A549 (cell line): ENCODE data around the gene CMTM7. TPM values are rescaled to one million over a fixed set of nuclear protein-coding genes. Genes with fewer than 3 reads are reported as not detected.
"Not testable (repeated sequence)": the region's sequence is repeated elsewhere in the genome, so short reads cannot be mapped to it uniquely, and the experiment has no call there.

Source experiments
- ATAC-seq, 2 experiments: fragments of 200-7000 bp in 1 of 2; fragments of >200 bp in 1 of 2; cut with Nextera tagmentation in 1 of 2; cut with Tn5 transposase in 1 of 2; 3 replicates each; pipeline versions ENCODE4 v1.8.0 to v1.9.1; 2018 to 2020; ENCODE audit warnings: mild to moderate bottlenecking in 1 of 2, moderate library complexity in 1 of 2
- CTCF ChIA-PET: fragments of 300-600 bp; sonication (Branson Sonifier 250); formaldehyde crosslinking; extraction: SDS; loops from one replicate; lab custom pipeline; 2021; ENCODE audit warnings: antibody characterized with exemption, inconsistent platforms; lab: Yijun Ruan, JAX
- POLR2A ChIA-PET: fragments of 350-600 bp; formaldehyde crosslinking; extraction: SDS; loops from one replicate; lab custom pipeline; 2021; ENCODE audit warnings: antibody characterized with exemption, inconsistent platforms; lab: Yijun Ruan, JAX
- DNase-seq, 2 experiments: peaks; one replicate each; pipeline versions ENCODE4 v3.0.0 to v3.0.0-alpha.2; 2011 to 2016; ENCODE audit warnings: low read depth in 1 of 2, low spot score in 1 of 2
- FAIRE-seq: peaks from 2 replicates; lab custom pipeline; 2011; peaks lifted over from hg19 to GRCh38; lab: Jason Lieb, UNC
- H3K27ac ChIP-seq, 2 experiments: fragments of >200 bp; sonication (Bioruptor Twin); formaldehyde crosslinking; 3 replicates each; pipeline ENCODE4 v1.5.1; 2016 to 2017
- H3K4me1 ChIP-seq: fragments of >200 bp; sonication (Bioruptor Twin); formaldehyde crosslinking; 3 replicates; pipeline ENCODE4 v1.6.1; 2016
- H3K4me2 ChIP-seq: fragments of >200 bp; sonication (Bioruptor Twin); formaldehyde crosslinking; 3 replicates; pipeline ENCODE4 v1.6.1; 2016
- H3K4me3 ChIP-seq: fragments of >200 bp; sonication (Bioruptor Twin); formaldehyde crosslinking; 3 replicates; pipeline ENCODE4 v1.5.1; 2016
- H3K9me3 ChIP-seq: fragments of >200 bp; sonication (Bioruptor Twin); formaldehyde crosslinking; 3 replicates; pipeline ENCODE4 v1.6.1; 2016
- CBX8 ChIP-seq: fragments of 200-600 bp; sonication (generic); IDR thresholded peaks from 2 replicates; pipeline ENCODE4 v1.6.1; 2016
- CTCF ChIP-seq: fragments of >200 bp; sonication (Bioruptor Twin); formaldehyde crosslinking; IDR thresholded peaks from 3 replicates; pipeline ENCODE4 v1.5.1; 2016
- EHF ChIP-seq: fragments of 250-450 bp; sonication (Bioruptor Pico); IDR thresholded peaks from 2 replicates; pipeline ENCODE4 v1.5.0; 2020; ENCODE audit warnings: mild to moderate bottlenecking
- FOSB ChIP-seq: fragments of 250-450 bp; sonication (Bioruptor Pico); IDR thresholded peaks from 2 replicates; pipeline ENCODE4 v1.5.0; 2020; ENCODE audit warnings: mild to moderate bottlenecking, moderate library complexity
- GATA3 ChIP-seq: IDR thresholded peaks from 2 replicates; pipeline ENCODE4 v1.6.1; 2012; ENCODE audit warnings: borderline replicate concordance
- HDAC2 ChIP-seq: fragments of 200-600 bp; sonication (generic); IDR thresholded peaks from 2 replicates; pipeline ENCODE4 v1.6.1; 2016
- HOXA7 ChIP-seq: fragments of 250-450 bp; sonication (Bioruptor Pico); IDR thresholded peaks from 2 replicates; pipeline ENCODE4 v1.5.0; 2020; ENCODE audit warnings: mild to moderate bottlenecking, moderate library complexity
- HOXB5 ChIP-seq: fragments of 250-450 bp; sonication (Bioruptor Pico); IDR thresholded peaks from 2 replicates; pipeline ENCODE4 v1.5.0; 2020; ENCODE audit warnings: mild to moderate bottlenecking, moderate library complexity
- JUN ChIP-seq, 2 experiments: fragments of >200 bp; sonication (Bioruptor Twin); formaldehyde crosslinking; IDR thresholded peaks; 2 replicates in 1 of 2; 3 replicates in 1 of 2; pipeline ENCODE4 v1.6.1; 2016 to 2017
- JUNB ChIP-seq: fragments of >200 bp; sonication (Bioruptor Twin); formaldehyde crosslinking; IDR thresholded peaks from 2 replicates; pipeline ENCODE4 v1.6.1; 2016
- MAFK ChIP-seq: fragments of 450-650 bp; IDR thresholded peaks from 2 replicates; pipeline ENCODE4 v1.6.1; 2014; ENCODE audit not compliant: partially characterized antibody
- NPAS2 ChIP-seq: fragments of 250-450 bp; sonication (Bioruptor Pico); IDR thresholded peaks from 2 replicates; pipeline ENCODE4 v1.8.0; 2022; ENCODE audit warnings: mild to moderate bottlenecking, moderate library complexity, borderline replicate concordance
- PBX3 ChIP-seq: IDR thresholded peaks from 2 replicates; pipeline ENCODE4 v1.6.1; 2012
- POLR2A ChIP-seq: IDR thresholded peaks from 2 replicates; pipeline ENCODE4 v1.6.1; 2012; ENCODE audit warnings: mild to moderate bottlenecking, low read length
- TFCP2L1 ChIP-seq: fragments of 250-450 bp; sonication (Bioruptor Pico); IDR thresholded peaks from 2 replicates; pipeline ENCODE4 v1.5.0; 2021; ENCODE audit warnings: mild to moderate bottlenecking
- TP53 ChIP-seq: fragments of 250-450 bp; sonication (Bioruptor Pico); IDR thresholded peaks from 2 replicates; pipeline ENCODE4 v1.5.0; 2021; ENCODE audit warnings: mild to moderate bottlenecking, moderate library complexity
- ZSCAN20 ChIP-seq: fragments of 250-450 bp; sonication (Bioruptor Pico); IDR thresholded peaks from 2 replicates; pipeline ENCODE4 v1.8.0; 2022; ENCODE audit warnings: mild to moderate bottlenecking, moderate library complexity
- WGBS: methylation state at CpG from one replicate; pipeline ENCODE4 v1.1.6; 2017; ENCODE audit errors: missing lambda C conversion rate; 5-methylcytosine and 5-hydroxymethylcytosine counted together
- polyA plus RNA-seq, 4 experiments: library from polyadenylated mRNA; depleted of rRNA in 3 of 4; stranded (reverse); fragments of >200 nt; fragmentation: RNase III in 1 of 4; extraction: RNeasy Plus Mini Kit Qiagen cat#74134 plus additional on column Dnase treatment in 1 of 4; gene quantifications; 2 replicates in 3 of 4; 3 replicates in 1 of 4; pipeline ENCODE4 v1.2.3, GENCODE V29; 2011 to 2017
- TF ChIP-seq, protein P1 (sequence below): IDR thresholded peaks from 2 replicates; pipeline ENCODE4 v1.6.1; 2012; ENCODE audit warnings: low read depth, borderline replicate concordance

Gene CMTM7
- polyA plus RNA-seq, 2 of the 4 experiments (the other 2 are of a cell fraction) = 14.2 to 18.7 TPM

GRCh38 chr3:32467333-32468070 is 75.8 kb downstream of the CMTM7 start (continued):
- TF ChIP-seq, protein P1, sequence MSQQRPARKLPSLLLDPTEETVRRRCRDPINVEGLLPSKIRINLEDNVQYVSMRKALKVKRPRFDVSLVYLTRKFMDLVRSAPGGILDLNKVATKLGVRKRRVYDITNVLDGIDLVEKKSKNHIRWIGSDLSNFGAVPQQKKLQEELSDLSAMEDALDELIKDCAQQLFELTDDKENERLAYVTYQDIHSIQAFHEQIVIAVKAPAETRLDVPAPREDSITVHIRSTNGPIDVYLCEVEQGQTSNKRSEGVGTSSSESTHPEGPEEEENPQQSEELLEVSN = no peak

DNA sequence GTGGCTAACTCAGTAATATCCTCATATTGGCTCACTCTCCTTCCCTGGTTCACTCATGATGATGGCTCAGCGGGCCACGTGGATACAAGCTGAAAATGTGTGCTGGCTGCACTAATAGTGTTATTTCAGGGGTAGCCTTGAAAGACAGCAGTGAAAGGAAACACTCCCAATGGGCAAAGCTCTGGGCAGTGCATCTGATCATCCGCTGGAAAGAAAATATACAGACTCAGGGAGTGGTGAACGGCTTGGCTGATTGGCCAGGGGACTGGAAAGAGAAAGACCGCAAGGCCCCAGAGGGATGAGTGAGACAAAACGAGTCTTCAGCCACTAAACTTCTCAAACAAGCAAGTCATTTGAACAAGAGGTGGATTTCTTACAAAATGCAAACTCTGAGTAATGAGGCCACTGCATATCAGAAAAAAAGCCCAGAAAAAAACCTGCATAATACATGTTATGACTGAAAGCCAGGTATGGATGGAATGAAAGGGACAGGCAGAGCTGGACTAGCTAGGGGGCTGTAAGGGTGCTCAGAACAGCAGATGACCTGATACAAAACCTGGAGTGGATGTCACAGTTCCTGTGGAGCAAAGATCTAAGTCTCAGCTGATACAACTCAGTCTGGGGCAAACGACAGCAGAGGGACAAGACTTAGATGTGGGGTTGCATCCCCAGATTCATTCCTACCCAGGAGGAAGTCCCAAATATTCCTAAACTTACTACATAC is 77.7 kb downstream of the CMTM7 start:
- peak overlapping the region; percentile 37 for H3K4me2 ChIP-seq
- H3K9me3 ChIP-seq = no peaks in the 10 kb centered on the region
- H3K4me1 ChIP-seq = peaks cover 17% of the 10 kb centered on the region
- POLR2A ChIA-PET = interaction anchor here (0.9 kb wide), 2 partner anchors 19 to 77 kb away, joined by 3 read pairs; partner anchors contain the start of gene CMTM7
- no peak overlapping the region for H3K27ac ChIP-seq
- no peak for FAIRE-seq
- no peak for DNase-seq
- CTCF ChIA-PET = interaction anchor here (0.6 to 7.2 kb wide), 19 partner anchors 10 to 442 kb away, joined by 3 to 132 read pairs (median 8); partner anchors contain the start of gene CMTM7
- TF ChIP-seq TFCP2L1 (CRISPR knock-in tag) (no peak), CBX8 (no peak), FOSB (CRISPR knock-in tag) (no peak), JUNB (no peak), POLR2A (no peak), PBX3 (no peak), HOXA7 (CRISPR knock-in tag) (no peak)
- H3K4me3 ChIP-seq = no peak overlapping the region
- 79% methylated on average over 7 of the region's 7 CpGs for WGBS
- ATAC-seq = peak; percentile 33 to 43; a peak in 5 of 6 replicates

DNA sequence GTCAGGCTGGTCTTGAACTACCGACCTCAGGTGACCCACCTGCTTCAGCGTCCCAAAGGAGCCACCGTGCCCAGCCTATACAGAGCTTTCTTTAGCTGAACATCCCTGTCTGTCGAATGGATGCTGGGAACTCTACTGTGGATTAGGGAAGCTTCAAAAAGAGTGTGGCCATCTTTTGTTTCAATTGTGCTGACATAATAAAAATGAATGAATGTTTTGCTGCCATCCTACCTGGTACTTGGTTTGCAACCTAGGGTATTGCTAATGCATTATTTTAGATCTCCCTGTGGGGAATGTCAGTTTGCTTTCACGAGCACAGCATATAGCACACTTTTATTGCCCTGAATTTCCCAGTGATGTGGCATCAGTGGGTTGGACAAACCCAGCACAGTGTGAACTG is 78.7 kb downstream of the CMTM7 start:
- WGBS = 88% methylated on average over 5 of the region's 5 CpGs

GRCh38 chr3:32471246-32471645 is 79.6 kb downstream of the CMTM7 start:
- Histone ChIP-seq H3K9me3 (no peaks in the 10 kb centered on the region), H3K4me1 (peaks cover 17% of the 10 kb centered on the region), H3K4me2 (no peak overlapping the region), H3K4me3 (no peak overlapping the region)
- DNase-seq = no peak
- TF ChIP-seq GATA3 = no peak
- no peak for TF ChIP-seq HOXB5 (CRISPR knock-in tag)
- no peak for TF ChIP-seq NPAS2 (CRISPR knock-in tag)
- no peak for TF ChIP-seq EHF (CRISPR knock-in tag)
- TF ChIP-seq FOSB (CRISPR knock-in tag) = no peak
- TF ChIP-seq, protein P1 = no peak
- TF ChIP-seq CBX8 = no peak
- no peak for TF ChIP-seq CTCF
- TF ChIP-seq, all 56 proteins: peak for 0
- H3K27ac ChIP-seq = no peak overlapping the region
- ChIA-PET CTCF (interaction anchor here (4.5 to 7.2 kb wide), 3 partner anchors 17 to 295 kb away, joined by 37 to 132 read pairs (median 88); no protein-coding TSS in a partner anchor), POLR2A (no interaction called here)
- 91% methylated on average over 3 of the region's 3 CpGs for WGBS
- FAIRE-seq = no peak
- no peak for ATAC-seq

More for the DNA sequence above, 78.7 kb downstream of the CMTM7 start:
- POLR2A ChIA-PET = interaction anchor here (0.6 to 0.9 kb wide), 2 partner anchors 20 to 32 kb away, joined by 3 read pairs; partner anchors contain the start of gene CMTM6
- no peak overlapping the region for H3K4me3 ChIP-seq
- no peaks in the 10 kb centered on the region for H3K9me3 ChIP-seq
- peak overlapping the region; percentile 37 for H3K4me2 ChIP-seq
- no peak for FAIRE-seq
- TF ChIP-seq HDAC2 = no peak
- no peak for TF ChIP-seq JUN (IDR thresholded peaks at IDR 0.05)
- TF ChIP-seq MAFK = peak; percentile 67
- no peak for TF ChIP-seq TP53 (CRISPR knock-in tag)
- no peak for TF ChIP-seq EHF (CRISPR knock-in tag)
- no peak for TF ChIP-seq PBX3
- TF ChIP-seq ZSCAN20 (CRISPR knock-in tag) = no peak
- TF ChIP-seq, all 56 proteins: peak for 1
- DNase-seq (no peak), ATAC-seq (no peak)
- Histone ChIP-seq H3K4me1 (peaks cover 17% of the 10 kb centered on the region), H3K27ac (peak overlapping the region in 1 of 2 experiments; percentile 33; a peak in 1 of 6 replicates)
- CTCF ChIA-PET = interaction anchor here (0.5 to 7.2 kb wide), 10 partner anchors 9 to 294 kb away, joined by 3 to 132 read pairs (median 8); partner anchors contain the start of gene CMTM7

DNA sequence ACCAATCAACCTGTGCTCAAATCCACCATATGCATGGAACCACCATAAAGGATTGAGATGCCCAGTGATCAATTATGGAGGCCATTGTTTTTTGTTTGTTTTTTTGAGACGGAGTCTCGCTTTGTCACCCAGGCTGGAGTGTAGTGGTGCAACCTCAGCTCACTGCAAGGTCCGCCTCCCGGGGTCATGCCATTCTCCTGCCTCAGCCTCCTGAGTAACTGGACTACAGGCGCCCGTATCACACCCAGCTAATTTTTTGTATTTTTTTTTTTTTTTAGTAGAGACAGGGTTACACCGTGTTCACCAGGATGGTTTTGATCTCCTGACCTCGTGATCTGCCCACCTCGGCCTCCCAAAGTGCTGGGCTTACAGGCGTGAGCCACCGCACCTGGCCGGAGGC is 80.5 kb downstream of the CMTM7 start:
- H3K4me2 ChIP-seq, H3K9me3 ChIP-seq, FAIRE-seq, DNase-seq, H3K27ac ChIP-seq, H3K4me3 ChIP-seq, POLR2A ChIA-PET, ATAC-seq: not testable (repeated sequence)
- peaks cover 17% of the 10 kb centered on the region for H3K4me1 ChIP-seq
- 90% methylated on average over 12 of the region's 12 CpGs for WGBS
- CTCF ChIA-PET = interaction anchor here (2.0 kb wide), 1 partner anchor 97 kb away, joined by 5 read pairs; no protein-coding TSS in a partner anchor
